Neural cell (in vitro differentiated cells): ENCODE measurements around the gene APAF1. TPM values are rescaled to one million over a fixed set of nuclear protein-coding genes. Genes with fewer than 3 reads are reported as not detected.

Experiments used
- H2AFZ ChIP-seq: fragments of 200-600, 300-800 bp; sonication (generic), shearing (Covaris generic); 2 replicates; pipeline ENCODE4 v1.6.0; 2014; ENCODE audit warnings: low read depth, mild to moderate bottlenecking, antibody characterized with exemption, low read length, moderate library complexity
- H3F3A ChIP-seq: fragments of 200-600 bp; shearing (Covaris generic); 2 replicates; pipeline ENCODE4 v1.6.1; 2016; ENCODE audit warnings: mild to moderate bottlenecking, moderate library complexity, mixed read lengths, antibody characterized with exemption, low read length; ENCODE audit not compliant: insufficient read depth, poor library complexity, severe bottlenecking
- H3K27ac ChIP-seq: fragments of 200-600, 300-800 bp; sonication (generic), shearing (Covaris generic); 2 replicates; pipeline ENCODE4 v1.5.1; 2014; ENCODE audit warnings: mild to moderate bottlenecking, low read length, moderate library complexity
- H3K27me3 ChIP-seq: fragments of 300-800, 200-600 bp; sonication (generic), shearing (Covaris generic); 2 replicates; pipeline ENCODE4 v1.6.0; 2014; ENCODE audit warnings: mild to moderate bottlenecking, low read depth, low read length, moderate library complexity; ENCODE audit not compliant: insufficient read depth
- H3K36me3 ChIP-seq: fragments of 300-800, 200-600 bp; sonication (generic), shearing (Covaris generic); 2 replicates; pipeline ENCODE4 v1.5.1; 2014; ENCODE audit warnings: mild to moderate bottlenecking, antibody characterized with exemption, low read length, moderate library complexity; ENCODE audit not compliant: insufficient read depth
- H3K4me2 ChIP-seq: fragments of 300-800, 200-600 bp; sonication (generic), shearing (Covaris generic); 2 replicates; pipeline ENCODE4 v1.6.0; 2014; ENCODE audit warnings: mild to moderate bottlenecking, low read length
- H3K4me3 ChIP-seq: fragments of 300-800, 200-600 bp; sonication (generic), shearing (Covaris generic); 2 replicates; pipeline ENCODE4 v1.5.1; 2014; ENCODE audit warnings: mild to moderate bottlenecking, low read length, moderate library complexity
- H3K79me2 ChIP-seq: fragments of 200-600 bp; shearing (Covaris generic); replicated peaks from 2 replicates; pipeline ENCODE4 v1.6.0; 2014; ENCODE audit warnings: mild to moderate bottlenecking, low read length, moderate library complexity; ENCODE audit not compliant: insufficient read depth
- H3K9ac ChIP-seq: fragments of 300-800, 200-600 bp; sonication (generic), shearing (Covaris generic); 2 replicates; pipeline ENCODE4 v1.6.1; 2016; ENCODE audit warnings: mild to moderate bottlenecking, low read length, mixed read lengths
- H3K9me2 ChIP-seq: fragments of 200-600 bp; shearing (Covaris generic); 2 replicates; pipeline ENCODE4 v1.6.1; 2016; ENCODE audit warnings: mild to moderate bottlenecking, low read length, mixed read lengths; ENCODE audit not compliant: insufficient read depth
- H3K9me3 ChIP-seq: fragments of 200-600, 300-800 bp; sonication (generic), shearing (Covaris generic); 2 replicates; pipeline ENCODE4 v1.6.1; 2016; ENCODE audit warnings: mild to moderate bottlenecking, mixed run types, low read length, moderate library complexity, mixed read lengths
- H4K20me1 ChIP-seq: fragments of 200-600 bp; shearing (Covaris generic); 2 replicates; pipeline ENCODE4 v1.6.1; 2016; ENCODE audit warnings: mild to moderate bottlenecking, mixed run types; ENCODE audit not compliant: insufficient read depth
- CTCF ChIP-seq: fragments of 450-650 bp; IDR thresholded peaks from 2 replicates; pipeline ENCODE4 v1.5.1; 2014; ENCODE audit warnings: antibody characterized with exemption, mild to moderate bottlenecking, moderate library complexity; ENCODE audit not compliant: poor library complexity, severe bottlenecking
- EP300 ChIP-seq: fragments of 450-650 bp; conservative IDR thresholded peaks from 2 replicates; pipeline ENCODE4 v1.6.1; 2014; ENCODE audit warnings: antibody characterized with exemption, mild to moderate bottlenecking, moderate library complexity; ENCODE audit not compliant: poor library complexity, severe bottlenecking
- EZH2 ChIP-seq: fragments of 200-600, 300-800 bp; shearing (Covaris generic), sonication (generic); IDR thresholded peaks from 2 replicates; pipeline ENCODE4 v1.6.1; 2014; ENCODE audit warnings: antibody characterized with exemption, low read length, borderline replicate concordance, mild to moderate bottlenecking; ENCODE audit not compliant: insufficient read depth, poor library complexity, severe bottlenecking
- MXI1 ChIP-seq: fragments of 450-650 bp; conservative IDR thresholded peaks from 2 replicates; pipeline ENCODE4 v1.6.1; 2014; ENCODE audit warnings: antibody characterized with exemption, mild to moderate bottlenecking; ENCODE audit not compliant: poor library complexity, severe bottlenecking
- POLR2AphosphoS5 ChIP-seq: IDR thresholded peaks from 2 replicates; pipeline ENCODE4 v1.6.1; 2012
- RAD21 ChIP-seq: fragments of 450-650 bp; conservative IDR thresholded peaks from 2 replicates; pipeline ENCODE4 v1.6.1; 2014; ENCODE audit warnings: antibody characterized with exemption, mild to moderate bottlenecking, moderate library complexity
- REST ChIP-seq: IDR thresholded peaks from 2 replicates; pipeline ENCODE4 v1.6.1; 2012; ENCODE audit warnings: borderline replicate concordance
- SMC3 ChIP-seq: fragments of 450-650 bp; conservative IDR thresholded peaks from 2 replicates; pipeline ENCODE4 v1.6.1; 2014; ENCODE audit warnings: antibody characterized with exemption, mild to moderate bottlenecking, moderate library complexity; ENCODE audit not compliant: poor library complexity
- TAF1 ChIP-seq: IDR thresholded peaks from 2 replicates; pipeline ENCODE4 v1.6.1; 2012; ENCODE audit warnings: low read depth
- polyA plus RNA-seq: library from polyadenylated mRNA; depleted of rRNA; stranded (reverse); fragments of >200 nt; gene quantifications from 2 replicates; pipeline ENCODE4 v1.2.3, GENCODE V29; 2014

Gene APAF1
- polyA plus RNA-seq, 1 donor from 2014 or later: 32.2 TPM

- Histone ChIP-seq H2AFZ (no peak overlapping the region), H3K4me2 (no peak overlapping the region), H3F3A (no peaks in the 10 kb centered on the region), H3K9ac (no peak overlapping the region), H3K4me3 (no peak overlapping the region), H3K36me3 (no peaks in the 10 kb centered on the region), H3K9me3 (no peaks in the 10 kb centered on the region), H4K20me1 (no peaks in the 10 kb centered on the region), H3K27me3 (no peaks in the 10 kb centered on the region), H3K79me2 (no peaks in the 10 kb centered on the region), H3K9me2 (no peaks in the 10 kb centered on the region), H3K27ac (no peak overlapping the region)
- no peak for TF ChIP-seq EZH2
- TF ChIP-seq TAF1: no peak
- no peak for TF ChIP-seq POLR2AphosphoS5
- no peak for TF ChIP-seq SMC3
- TF ChIP-seq MXI1: no peak
- no peak for TF ChIP-seq REST
- TF ChIP-seq RAD21: no peak
Measured at GRCh38 chr12:98610596-98610995, 34.5 kb upstream of the APAF1 start.

GRCh38 chr12:98612696-98613334 is 32.3 kb upstream of the APAF1 start:
- Histone ChIP-seq H3K9ac (no peak overlapping the region), H4K20me1 (no peaks in the 10 kb centered on the region), H3K4me2 (no peak overlapping the region), H3K27ac (no peak overlapping the region), H3K9me2 (no peaks in the 10 kb centered on the region), H2AFZ (no peak overlapping the region), H3K27me3 (no peaks in the 10 kb centered on the region), H3K4me3 (no peak overlapping the region), H3K79me2 (no peaks in the 10 kb centered on the region), H3F3A (no peaks in the 10 kb centered on the region), H3K36me3 (no peaks in the 10 kb centered on the region), H3K9me3 (no peaks in the 10 kb centered on the region)
- TF ChIP-seq CTCF (no peak), EP300 (no peak), SMC3 (no peak), TAF1 (no peak)

GRCh38 chr12:98618952-98619351 is 26.1 kb upstream of the APAF1 start:
- Histone ChIP-seq H4K20me1 (no peaks in the 10 kb centered on the region), H3K79me2 (no peaks in the 10 kb centered on the region), H3K36me3 (no peaks in the 10 kb centered on the region), H3K4me2 (no peak overlapping the region), H3K4me3 (no peak overlapping the region), H3F3A (no peaks in the 10 kb centered on the region), H3K9ac (no peak overlapping the region), H2AFZ (no peak overlapping the region), H3K9me2 (no peaks in the 10 kb centered on the region), H3K27me3 (no peaks in the 10 kb centered on the region), H3K9me3 (no peaks in the 10 kb centered on the region), H3K27ac (no peak overlapping the region)
- no peak for TF ChIP-seq POLR2AphosphoS5
- TF ChIP-seq CTCF: no peak
- TF ChIP-seq EZH2: no peak
- TF ChIP-seq SMC3: no peak
- no peak for TF ChIP-seq REST
